AG10803 (cell line): ENCODE results near the gene SETD1A.
A peak's percentile ranks its signal among the peaks of the same experiment; 100 is the strongest.

ENCODE experiments used
- DNase-seq: peaks from one replicate; pipeline ENCODE4 v3.0.0; 2010; ENCODE audit warnings: low read depth
- H3K4me3 ChIP-seq: 2 replicates; pipeline ENCODE4 v1.5.1; 2011; ENCODE audit warnings: mild to moderate bottlenecking, low read length, control low read depth
- TF ChIP-seq, protein P1 (sequence below): conservative IDR thresholded peaks from 2 replicates; pipeline ENCODE4 v1.5.1; 2011; ENCODE audit warnings: mild to moderate bottlenecking, low read length, control low read depth, inconsistent platforms

Gene SETD1A

DNA sequence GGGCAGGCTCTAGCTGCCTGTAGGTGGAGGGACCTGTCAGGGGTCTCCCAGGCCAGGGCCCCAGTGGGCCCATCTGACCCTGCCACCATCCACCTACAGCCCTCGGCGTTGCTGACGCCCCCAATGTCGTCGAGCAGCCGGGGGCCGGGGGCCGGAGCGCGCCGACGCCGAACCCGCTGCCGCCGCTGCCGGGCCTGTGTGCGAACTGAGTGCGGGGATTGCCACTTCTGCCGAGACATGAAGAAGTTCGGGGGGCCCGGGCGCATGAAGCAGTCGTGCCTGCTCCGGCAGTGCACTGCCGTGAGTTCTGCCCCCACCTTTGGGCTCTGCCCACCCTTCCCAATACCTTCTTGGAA lies 31.9 kb upstream of the SETD1A start:
- TF ChIP-seq, protein P1, sequence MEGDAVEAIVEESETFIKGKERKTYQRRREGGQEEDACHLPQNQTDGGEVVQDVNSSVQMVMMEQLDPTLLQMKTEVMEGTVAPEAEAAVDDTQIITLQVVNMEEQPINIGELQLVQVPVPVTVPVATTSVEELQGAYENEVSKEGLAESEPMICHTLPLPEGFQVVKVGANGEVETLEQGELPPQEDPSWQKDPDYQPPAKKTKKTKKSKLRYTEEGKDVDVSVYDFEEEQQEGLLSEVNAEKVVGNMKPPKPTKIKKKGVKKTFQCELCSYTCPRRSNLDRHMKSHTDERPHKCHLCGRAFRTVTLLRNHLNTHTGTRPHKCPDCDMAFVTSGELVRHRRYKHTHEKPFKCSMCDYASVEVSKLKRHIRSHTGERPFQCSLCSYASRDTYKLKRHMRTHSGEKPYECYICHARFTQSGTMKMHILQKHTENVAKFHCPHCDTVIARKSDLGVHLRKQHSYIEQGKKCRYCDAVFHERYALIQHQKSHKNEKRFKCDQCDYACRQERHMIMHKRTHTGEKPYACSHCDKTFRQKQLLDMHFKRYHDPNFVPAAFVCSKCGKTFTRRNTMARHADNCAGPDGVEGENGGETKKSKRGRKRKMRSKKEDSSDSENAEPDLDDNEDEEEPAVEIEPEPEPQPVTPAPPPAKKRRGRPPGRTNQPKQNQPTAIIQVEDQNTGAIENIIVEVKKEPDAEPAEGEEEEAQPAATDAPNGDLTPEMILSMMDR: no peak
- no peak for DNase-seq
- H3K4me3 ChIP-seq: no peak overlapping the region; the same call in 1 of the 2 replicates

DNA sequence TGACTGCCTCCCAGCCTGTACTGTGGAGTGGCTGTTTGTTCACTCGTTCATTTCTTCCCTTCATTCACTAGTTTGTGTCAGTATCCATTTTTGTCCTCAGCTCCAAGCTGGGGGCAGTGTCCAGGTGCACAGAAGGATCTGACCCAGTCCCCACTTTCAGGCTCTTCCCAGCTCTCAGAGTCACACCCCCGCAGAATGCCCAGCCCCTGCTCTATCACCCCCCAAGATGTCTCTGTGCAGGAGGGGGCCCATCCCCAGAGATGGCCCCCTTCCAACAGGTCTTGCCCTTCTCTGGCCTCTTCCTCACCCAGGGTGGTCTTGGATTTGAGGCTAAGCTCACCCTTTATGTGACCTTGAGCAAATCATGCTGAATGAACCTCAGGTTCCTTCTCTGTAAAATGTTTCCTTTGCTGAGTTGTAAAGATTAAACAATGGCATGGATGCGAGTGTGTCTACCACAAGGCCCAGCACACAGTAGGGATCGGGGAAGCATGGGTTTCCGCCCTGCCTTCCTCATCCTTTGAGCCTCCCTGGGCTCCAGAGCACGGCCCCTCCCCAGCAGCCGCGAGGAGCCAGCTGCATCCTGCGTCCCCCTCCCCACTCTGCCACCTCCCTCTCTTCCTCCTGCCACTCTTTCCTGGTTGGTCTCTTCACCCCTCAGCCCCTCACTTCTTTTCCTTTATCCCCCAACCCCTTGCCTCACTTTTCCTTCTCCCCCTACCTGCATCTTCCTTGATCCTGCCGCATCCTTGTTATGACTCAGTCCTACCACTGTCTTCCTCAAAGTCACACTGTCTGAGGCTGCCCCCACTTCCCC lies 31.4 kb upstream of the SETD1A start:
- TF ChIP-seq, protein P1: no peak
- no peak overlapping the region for H3K4me3 ChIP-seq
- DNase-seq: no peak

DNA sequence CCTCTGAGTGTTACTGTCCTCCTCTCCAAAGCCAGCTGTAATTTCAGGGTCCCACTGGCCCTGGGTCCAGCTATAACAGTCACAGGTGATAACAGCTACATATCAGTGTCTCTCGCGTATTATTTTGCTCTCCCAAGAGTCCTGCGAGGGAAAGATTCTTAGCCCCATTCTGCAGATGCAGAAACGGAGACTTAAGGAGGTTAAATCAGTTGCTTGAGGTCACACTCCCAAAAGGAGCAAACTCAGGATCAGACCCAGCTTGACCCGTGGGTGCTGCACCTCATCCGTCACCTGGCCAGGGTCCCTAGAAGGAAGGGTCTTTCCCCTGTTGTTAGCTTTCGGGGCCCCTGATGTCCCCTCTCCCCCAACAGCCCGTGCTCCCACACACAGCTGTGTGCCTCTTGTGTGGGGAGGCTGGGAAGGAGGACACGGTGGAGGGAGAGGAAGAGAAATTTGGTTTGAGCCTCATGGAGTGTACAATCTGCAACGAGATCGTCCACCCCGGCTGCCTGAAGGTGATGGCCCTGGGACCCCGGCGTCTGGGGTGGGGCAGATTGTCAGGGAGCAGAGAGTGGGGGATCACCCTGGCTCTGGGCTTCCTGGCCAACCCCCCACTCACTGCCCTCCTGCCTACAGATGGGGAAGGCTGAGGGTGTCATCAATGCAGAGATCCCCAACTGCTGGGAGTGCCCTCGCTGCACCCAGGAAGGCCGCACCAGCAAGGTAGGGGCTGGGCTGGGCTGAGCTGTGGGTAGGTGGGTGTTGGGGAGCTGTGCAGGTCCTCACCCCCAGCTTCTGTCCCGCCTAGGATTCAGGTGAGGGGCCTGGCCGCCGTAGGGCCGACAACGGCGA lies 30.4 kb upstream of the SETD1A start:
- DNase-seq: no peak
- no peak overlapping the region for H3K4me3 ChIP-seq
- TF ChIP-seq, protein P1: no peak

DNA sequence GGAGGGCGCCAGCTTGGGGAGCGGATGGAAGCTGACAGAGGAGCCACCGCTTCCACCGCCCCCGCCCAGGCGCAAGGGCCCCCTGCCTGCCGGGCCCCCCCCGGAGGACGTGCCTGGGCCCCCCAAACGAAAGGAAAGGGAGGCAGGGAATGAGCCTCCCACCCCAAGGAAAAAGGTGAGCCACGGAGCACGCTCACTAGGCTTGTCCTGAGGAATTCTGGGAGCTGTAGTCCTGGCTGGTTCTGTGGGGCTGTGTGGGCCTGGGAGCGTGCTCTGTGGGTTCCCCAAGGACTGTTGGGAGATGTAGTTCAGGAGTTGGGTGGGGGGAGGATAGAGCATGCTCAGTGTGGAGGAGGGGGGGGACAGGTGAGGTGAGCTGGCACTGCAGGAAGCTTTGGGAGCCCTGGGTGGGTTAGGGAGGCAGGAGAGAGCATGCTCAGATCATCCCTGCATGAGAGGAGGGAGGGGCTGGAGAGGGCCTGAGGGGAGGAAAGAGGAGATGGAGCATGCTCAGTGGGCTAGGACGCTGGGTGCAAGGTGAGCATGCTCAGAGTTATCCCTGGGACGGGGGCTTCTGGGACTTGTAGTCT lies 29.7 kb upstream of the SETD1A start:
- H3K4me3 ChIP-seq: no peak overlapping the region
- DNase-seq: peak; percentile 22
- TF ChIP-seq, protein P1: no peak

DNA sequence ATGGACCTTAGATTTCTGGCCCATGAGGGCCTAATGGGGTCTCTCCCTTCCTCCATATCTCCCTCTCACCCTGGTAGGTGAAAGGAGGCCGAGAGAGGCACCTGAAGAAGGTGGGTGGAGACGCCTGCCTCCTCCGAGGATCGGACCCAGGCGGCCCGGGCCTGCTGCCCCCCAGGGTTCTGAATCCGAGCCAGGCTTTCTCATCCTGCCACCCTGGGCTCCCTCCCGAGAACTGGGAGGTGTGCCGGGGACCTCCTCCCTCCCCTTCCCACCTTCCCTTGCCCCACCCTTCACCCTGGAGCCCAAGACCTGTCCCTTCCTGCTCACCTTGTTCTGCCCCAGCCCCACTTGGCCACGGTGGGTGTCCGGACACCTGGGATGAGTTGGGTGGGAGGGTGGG lies 29.2 kb upstream of the SETD1A start:
- no peak for DNase-seq
- H3K4me3 ChIP-seq: no peak overlapping the region
- TF ChIP-seq, protein P1: no peak

DNA sequence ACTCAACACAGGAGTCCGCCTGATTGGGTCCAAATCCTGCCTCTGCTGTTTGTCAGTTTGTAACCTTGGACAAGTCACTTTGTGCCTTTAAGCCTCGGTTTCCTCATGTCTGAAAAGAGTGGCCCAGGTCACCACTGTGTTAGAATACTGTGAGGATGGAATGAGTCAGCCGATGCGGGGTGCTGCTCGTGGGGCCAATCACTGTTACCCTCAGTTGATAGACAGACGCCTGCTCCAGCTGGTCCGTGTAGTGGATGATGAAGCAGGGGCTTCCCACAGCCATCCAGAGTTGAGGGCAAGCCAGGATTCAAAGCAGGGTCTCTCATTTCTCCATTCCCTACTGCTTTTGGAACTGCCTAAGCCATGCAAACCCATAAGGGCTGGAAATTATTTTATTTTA lies 28.4 kb upstream of the SETD1A start:
- no peak overlapping the region for H3K4me3 ChIP-seq
- TF ChIP-seq, protein P1: no peak
- no peak for DNase-seq
